ENCODE measurements around the gene SLC28A3.
"Not testable (repeated sequence)": the region's sequence is repeated elsewhere in the genome, so short reads cannot be mapped to it uniquely, and the experiment has no call there.

Gene SLC28A3

GRCh38 chr9:84340535-84340934 lies at the start of gene SLC28A3:
Gene SLC28A3, minus strand, starts transcription at chr9:84340758. Its CDS starts 125 bp downstream, at chr9:84340633.
- no peak for DNase-seq

- not testable (repeated sequence) for DNase-seq
These were observed 49.7 kb upstream of the SLC28A3 start for GRCh38 chr9:84390254-84390653.

GRCh38 chr9:84387821-84388220 lies 47.3 kb upstream of the SLC28A3 start:
- DNase-seq = no peak

GRCh38 chr9:84386753-84387152 lies 46.2 kb upstream of the SLC28A3 start:
- DNase-seq = no peak

GRCh38 chr9:84385386-84386040 lies 45.0 kb upstream of the SLC28A3 start:
- DNase-seq = no peak

GRCh38 chr9:84384617-84385016 lies 44.1 kb upstream of the SLC28A3 start:
- DNase-seq = no peak

- DNase-seq = no peak
These were observed 42.6 kb upstream of the SLC28A3 start for GRCh38 chr9:84383178-84383577.

- no peak for DNase-seq
These were observed 42.2 kb upstream of the SLC28A3 start for GRCh38 chr9:84382720-84383119.

GRCh38 chr9:84381508-84381907 lies 41.0 kb upstream of the SLC28A3 start:
- no peak for DNase-seq

GRCh38 chr9:84379740-84380139 lies 39.2 kb upstream of the SLC28A3 start:
- DNase-seq = no peak

- no peak for DNase-seq
These were observed 35.4 kb upstream of the SLC28A3 start for GRCh38 chr9:84375954-84376353.

GRCh38 chr9:84374516-84374915 lies 34.0 kb upstream of the SLC28A3 start:
- DNase-seq = no peak

GRCh38 chr9:84374013-84374412 lies 33.5 kb upstream of the SLC28A3 start:
- DNase-seq = no peak

- peak; percentile 34 for DNase-seq
These were observed 31.2 kb upstream of the SLC28A3 start for GRCh38 chr9:84371737-84372136.

- peak; percentile 5 for DNase-seq
These were observed 28.0 kb upstream of the SLC28A3 start for GRCh38 chr9:84368601-84369000.

- DNase-seq = not testable (repeated sequence)
These were observed 27.2 kb upstream of the SLC28A3 start for GRCh38 chr9:84367726-84368125.

- DNase-seq = no peak
These were observed 26.1 kb upstream of the SLC28A3 start for GRCh38 chr9:84366683-84367082.

- not testable (repeated sequence) for DNase-seq
These were observed 24.4 kb upstream of the SLC28A3 start for GRCh38 chr9:84364894-84365490.

GRCh38 chr9:84361645-84362044 lies 21.1 kb upstream of the SLC28A3 start:
- no peak for DNase-seq

GRCh38 chr9:84357275-84357674 lies 16.7 kb upstream of the SLC28A3 start:
- no peak for DNase-seq

GRCh38 chr9:84354035-84354434 lies 13.5 kb upstream of the SLC28A3 start:
- DNase-seq = no peak

- no peak for DNase-seq
These were observed 9.1 kb upstream of the SLC28A3 start for GRCh38 chr9:84349671-84350070.

- DNase-seq = no peak
These were observed 2.6 kb upstream of the SLC28A3 start for GRCh38 chr9:84343111-84343521.

GRCh38 chr9:84339962-84340361 lies 596 bp downstream of the SLC28A3 start:
- no peak for DNase-seq

GRCh38 chr9:84339503-84339902 lies 1.1 kb downstream of the SLC28A3 start:
- DNase-seq = no peak
